A549 treated with RU486 at 1 μM for 4 hours (cell line): Measurements from ENCODE around the gene ZDHHC21. TPM values are rescaled to one million over a fixed set of nuclear protein-coding genes. Genes with fewer than 3 reads are reported as not detected.

Source experiments
- total RNA-seq: library from RNA; stranded (reverse); fragments of 200-300 nt; extraction: Qiagen RNA extraction; gene quantifications from 5 replicates; pipeline ENCODE4 v1.2.3, GENCODE V29; 2022; ENCODE audit warnings: low read depth

ZDHHC21 gene
- 1.1 to 3.0 TPM (median 2.8 TPM) in 5 replicates for total RNA-seq

GRCh38 chr9:14693251-14693861 lies at the start of gene ZDHHC21:
Gene ZDHHC21, minus strand, starts transcription at chr9:14693432. Its CDS starts 19,092 bp downstream, at chr9:14674340.

DNA sequence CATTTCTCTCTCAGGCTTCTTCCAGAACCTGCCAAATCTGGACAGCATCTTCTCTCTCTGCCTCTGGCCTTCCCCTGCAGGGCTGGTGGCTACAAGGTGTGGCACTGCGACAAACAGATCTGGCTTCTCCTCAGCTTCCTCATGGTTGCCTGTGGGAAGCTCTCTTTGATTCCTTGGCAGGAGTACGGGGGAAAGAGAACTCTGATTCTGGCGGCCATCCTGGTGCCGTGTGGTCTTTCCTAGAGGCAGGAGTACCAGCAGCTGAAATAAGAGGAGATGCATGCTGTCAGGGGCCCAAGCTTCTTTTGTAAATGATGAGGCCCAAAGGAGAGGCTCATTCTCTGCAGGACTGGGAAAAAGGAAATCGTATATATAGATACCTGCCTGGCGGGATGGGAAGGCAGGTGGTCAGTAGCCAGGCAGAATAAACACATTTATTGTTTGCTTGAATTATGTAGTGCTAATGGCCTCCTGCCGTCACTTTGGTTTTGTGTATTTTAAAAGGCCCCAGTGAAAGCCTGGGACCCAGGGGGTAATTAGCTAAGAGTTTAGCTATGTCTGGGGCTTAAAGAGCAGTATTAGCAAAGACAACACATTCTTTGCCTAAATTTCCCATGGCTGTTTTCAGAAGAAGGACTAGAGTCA lies 29.3 kb upstream of the ZDHHC21 start, which contains the start of gene CER1:
Gene CER1 (minus strand): TSS at position 343 of the 645 bp plus-strand sequence. CDS start 61 bp downstream, at position 282.

Other genes starting within 250 kb of the ZDHHC21 start
- not detected in 5 replicates for gene CER1, start 29.3 kb upstream of the ZDHHC21 start, total RNA-seq
- not detected in 5 replicates for gene FREM1, start 217.0 kb upstream of the ZDHHC21 start, total RNA-seq